Fibroblast of skin of abdomen (primary cell): Measurements from ENCODE around the gene TAF8.

Experiments
- DNase-seq: peaks from one replicate; pipeline ENCODE4 v3.0.0-alpha.2; 2013

TAF8 gene

GRCh38 chr6:42100029-42100901 is 49.9 kb downstream of the TAF8 start:
- peak; percentile 76 for DNase-seq

- no peak for DNase-seq
Observed at GRCh38 chr6:42101186-42101657, 50.9 kb downstream of the TAF8 start.

GRCh38 chr6:42103216-42103615 is 52.9 kb downstream of the TAF8 start:
- no peak for DNase-seq

- DNase-seq: no peak
Observed at GRCh38 chr6:42103753-42104094, 53.4 kb downstream of the TAF8 start.

GRCh38 chr6:42104095-42104803 is 53.9 kb downstream of the TAF8 start:
- peak; percentile 43 for DNase-seq

GRCh38 chr6:42104804-42105125 is 54.4 kb downstream of the TAF8 start:
- DNase-seq: no peak

- no peak for DNase-seq
Observed at GRCh38 chr6:42105156-42105648, 54.9 kb downstream of the TAF8 start.

- no peak for DNase-seq
Observed at GRCh38 chr6:42105709-42106108, 55.4 kb downstream of the TAF8 start.

GRCh38 chr6:42106112-42107023 is 56.0 kb downstream of the TAF8 start:
- DNase-seq: no peak

- no peak for DNase-seq
Observed at GRCh38 chr6:42108071-42108470, 57.7 kb downstream of the TAF8 start.

GRCh38 chr6:42110683-42111082 is 60.4 kb downstream of the TAF8 start:
- no peak for DNase-seq

GRCh38 chr6:42112351-42112750 is 62.0 kb downstream of the TAF8 start:
- no peak for DNase-seq

GRCh38 chr6:42113936-42114636 is 63.8 kb downstream of the TAF8 start:
- no peak for DNase-seq

GRCh38 chr6:42117843-42118161 is 67.5 kb downstream of the TAF8 start:
- no peak for DNase-seq

GRCh38 chr6:42118162-42119001 is 68.1 kb downstream of the TAF8 start:
- DNase-seq: no peak

GRCh38 chr6:42120895-42121865 is 70.9 kb downstream of the TAF8 start:
- no peak for DNase-seq

GRCh38 chr6:42123379-42124103 is 73.2 kb downstream of the TAF8 start:
- DNase-seq: no peak

GRCh38 chr6:42124223-42124836 is 74.0 kb downstream of the TAF8 start:
- DNase-seq: no peak

GRCh38 chr6:42125231-42125630 is 74.9 kb downstream of the TAF8 start:
- DNase-seq: no peak
